ENCODE data around the gene YAP1.
A peak's percentile ranks its signal among the peaks of the same experiment; 100 is the strongest.

The YAP1 gene

DNA sequence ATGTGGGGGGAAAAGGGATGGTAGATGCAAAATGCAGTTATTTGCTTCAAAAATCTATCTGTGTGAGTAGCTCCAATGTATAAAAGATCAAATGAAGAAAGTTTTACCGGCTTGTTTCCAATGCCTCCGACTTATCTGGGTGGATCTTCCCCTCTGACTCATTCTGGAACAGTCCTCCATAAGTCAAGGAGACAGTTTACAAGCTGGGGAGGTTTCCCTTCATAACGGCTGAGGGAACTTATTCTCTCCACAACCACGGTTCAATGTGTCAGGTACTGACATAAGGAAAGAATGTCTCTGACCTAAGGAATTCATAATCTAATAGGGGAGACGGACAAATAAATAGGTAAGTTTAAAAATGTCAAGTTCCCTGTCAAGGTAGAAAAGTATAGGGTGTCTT lies 157.4 kb downstream of the YAP1 start:
- no peak overlapping the region for H3K4me3 ChIP-seq
- no peak for DNase-seq (ENCODE audit: low read depth, low spot score)
- TF ChIP-seq EZH2 (IDR thresholded peaks at IDR 0.05) = no peak
- no peak for TF ChIP-seq FOXP2 (optimal IDR thresholded peaks at IDR 0.05; ENCODE audit: control extremely low read depth, extremely low read length, insufficient read depth)
- no peak for TF ChIP-seq POLR2AphosphoS5 (IDR thresholded peaks at IDR 0.05; ENCODE audit: borderline replicate concordance, low read depth, low read length)
- no peak overlapping the region for H3K27ac ChIP-seq
- H3K9me3 ChIP-seq (ENCODE audit: low read depth, low read length) = no peaks in the 10 kb centered on the region
- H3K9ac ChIP-seq (ENCODE audit: insufficient read length) = no peak overlapping the region
- no peaks in the 10 kb centered on the region for H3K36me3 ChIP-seq (ENCODE audit: insufficient read depth, low read length)

DNA sequence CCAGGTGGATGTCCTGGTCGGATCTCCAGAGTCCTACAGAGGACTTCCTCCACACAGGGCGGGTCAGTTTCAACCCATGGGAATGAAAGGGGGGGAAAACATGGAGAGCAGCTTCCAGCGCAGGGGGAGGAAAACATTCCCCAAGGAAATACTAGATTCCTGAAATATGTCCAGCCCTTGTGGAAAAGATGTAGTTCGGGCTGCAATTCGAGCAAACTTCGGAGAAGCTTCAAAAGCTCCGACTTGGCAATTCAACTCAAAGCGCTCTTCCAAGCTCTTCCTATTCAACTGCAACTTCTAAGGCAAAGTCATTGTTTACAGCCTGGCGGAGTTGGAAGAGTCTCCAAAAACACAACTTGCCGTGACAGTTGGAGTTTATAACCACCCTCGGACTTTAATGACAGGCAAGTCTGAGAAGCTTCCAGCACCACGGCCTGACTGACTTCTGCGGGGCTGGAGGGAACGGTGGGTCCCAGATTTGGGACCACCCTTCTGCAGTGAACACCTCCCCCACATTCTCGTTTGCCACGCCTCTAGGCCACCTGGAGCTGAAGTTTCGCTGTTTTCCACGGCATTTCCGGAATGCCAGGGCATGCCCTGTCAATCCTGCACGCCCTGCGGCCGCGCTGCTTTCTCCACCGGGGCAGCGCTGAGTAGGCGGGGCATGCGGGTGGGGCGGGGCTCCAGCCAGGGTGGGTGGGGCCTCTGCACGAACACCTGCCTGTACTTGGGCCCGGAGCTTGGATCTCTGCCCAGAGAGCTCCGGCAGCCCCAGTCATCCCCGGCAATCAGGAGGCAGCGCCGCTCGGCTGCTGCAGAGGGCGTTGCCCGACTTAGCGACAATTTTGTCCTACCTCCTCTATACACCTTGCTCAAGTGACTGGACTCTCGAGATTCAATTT lies 158.1 kb downstream of the YAP1 start:
- H3K4me3 ChIP-seq = peak overlapping the region; percentile 71
- no peaks in the 10 kb centered on the region for H3K9me3 ChIP-seq (ENCODE audit: low read depth, low read length)
- H3K36me3 ChIP-seq (ENCODE audit: insufficient read depth, low read length) = no peaks in the 10 kb centered on the region
- no peak for DNase-seq (ENCODE audit: low read depth, low spot score)
- H3K9ac ChIP-seq (ENCODE audit: insufficient read length) = no peak overlapping the region
- H3K27ac ChIP-seq = no peak overlapping the region
- TF ChIP-seq POLR2AphosphoS5 (IDR thresholded peaks at IDR 0.05; ENCODE audit: borderline replicate concordance, low read depth, low read length) (no peak), FOXP2 (optimal IDR thresholded peaks at IDR 0.05; ENCODE audit: control extremely low read depth, extremely low read length, insufficient read depth) (no peak), EZH2 (IDR thresholded peaks at IDR 0.05) (no peak)

DNA sequence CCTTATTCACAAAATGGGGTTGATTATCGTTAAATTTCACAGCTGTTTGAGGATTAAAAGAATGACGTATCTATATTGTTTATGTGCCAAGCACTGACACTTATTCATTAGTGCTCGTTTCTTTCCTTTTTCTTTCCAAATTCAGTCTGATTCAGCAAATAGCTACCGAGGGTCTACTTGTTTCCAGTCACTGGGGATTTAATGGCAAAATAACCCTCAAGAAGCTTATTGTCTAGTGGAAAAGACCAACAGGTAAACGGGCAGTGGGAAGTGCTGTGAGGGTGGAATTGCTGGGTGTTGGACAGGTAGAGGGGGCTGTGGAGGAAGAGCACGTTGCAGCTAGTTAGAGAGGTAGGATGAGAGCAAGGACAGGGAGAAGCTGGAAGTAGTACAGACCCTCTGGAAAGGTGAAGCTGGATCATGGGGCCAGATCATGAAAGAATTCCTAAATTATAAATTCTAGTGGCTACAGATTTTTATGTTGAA lies 158.8 kb downstream of the YAP1 start:
- Histone ChIP-seq H3K27ac (no peak overlapping the region), H3K4me3 (peak overlapping the region; percentile 71), H3K9me3 (ENCODE audit: low read depth, low read length) (no peaks in the 10 kb centered on the region), H3K9ac (ENCODE audit: insufficient read length) (no peak overlapping the region), H3K36me3 (ENCODE audit: insufficient read depth, low read length) (no peaks in the 10 kb centered on the region)
- TF ChIP-seq EZH2 (IDR thresholded peaks at IDR 0.05) (no peak), FOXP2 (optimal IDR thresholded peaks at IDR 0.05; ENCODE audit: control extremely low read depth, extremely low read length, insufficient read depth) (no peak), POLR2AphosphoS5 (IDR thresholded peaks at IDR 0.05; ENCODE audit: borderline replicate concordance, low read depth, low read length) (no peak)
- DNase-seq (ENCODE audit: low read depth, low spot score) = no peak

DNA sequence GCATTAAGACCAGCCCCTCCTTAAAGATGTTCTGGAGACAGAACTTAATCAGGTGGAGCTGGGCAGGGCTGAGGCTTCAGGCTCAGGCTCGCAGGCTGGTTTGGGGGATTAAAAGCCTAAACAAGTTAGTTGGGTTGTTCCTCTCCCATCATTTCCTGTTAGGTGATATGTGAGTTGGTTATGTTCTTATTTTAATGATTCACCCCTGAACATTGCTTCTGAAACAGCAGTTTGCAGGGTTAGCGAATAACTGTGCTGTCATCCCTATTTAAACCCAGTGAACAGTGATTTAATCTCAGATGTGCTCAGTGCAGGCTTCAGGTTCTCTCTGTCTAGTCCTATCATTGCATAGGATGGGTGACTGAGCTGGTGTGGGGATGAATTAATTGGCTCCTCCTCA lies 159.7 kb downstream of the YAP1 start:
- Histone ChIP-seq H3K9me3 (ENCODE audit: low read depth, low read length) (no peaks in the 10 kb centered on the region), H3K27ac (no peak overlapping the region), H3K36me3 (ENCODE audit: insufficient read depth, low read length) (no peaks in the 10 kb centered on the region), H3K9ac (ENCODE audit: insufficient read length) (no peak overlapping the region), H3K4me3 (no peak overlapping the region)
- DNase-seq (ENCODE audit: low read depth, low spot score) = no peak
- TF ChIP-seq EZH2 (IDR thresholded peaks at IDR 0.05) = no peak
- TF ChIP-seq FOXP2 (optimal IDR thresholded peaks at IDR 0.05; ENCODE audit: control extremely low read depth, extremely low read length, insufficient read depth) = no peak
- TF ChIP-seq POLR2AphosphoS5 (IDR thresholded peaks at IDR 0.05; ENCODE audit: borderline replicate concordance, low read depth, low read length) = no peak

DNA sequence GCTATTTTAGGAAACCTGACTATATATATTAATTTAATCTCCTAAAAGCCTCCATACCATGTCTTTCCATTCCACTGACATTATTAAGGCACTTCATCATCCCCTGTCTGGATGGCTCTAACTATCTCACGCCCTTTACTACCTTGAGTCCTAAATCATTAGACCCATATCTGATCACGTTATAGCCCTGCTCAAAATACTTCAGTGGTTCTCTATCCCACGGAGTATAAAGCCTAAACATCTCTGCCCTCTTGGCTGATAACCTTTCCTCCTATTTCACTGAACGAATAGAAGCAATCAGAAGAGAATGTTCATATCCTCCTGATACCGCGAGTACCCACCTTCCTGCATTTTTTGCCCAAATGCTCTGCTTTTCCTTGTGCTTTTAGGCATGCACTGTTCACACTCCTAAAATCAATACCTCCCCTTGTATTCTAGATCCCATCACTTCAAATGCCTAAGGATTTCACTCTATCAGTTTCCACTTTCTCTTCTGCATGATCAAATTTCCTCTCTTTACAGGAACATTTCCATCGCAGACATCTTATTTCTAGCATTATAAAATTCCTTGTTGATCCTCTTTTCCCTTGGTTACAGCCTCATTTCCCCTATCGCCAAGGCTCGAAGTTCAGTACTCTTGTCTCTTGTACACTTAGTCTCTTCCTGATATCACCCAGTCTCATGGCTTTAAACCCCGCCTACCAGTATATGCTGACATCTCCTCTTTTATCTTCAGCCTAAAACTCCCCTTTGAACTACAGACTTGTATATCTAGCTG lies 162.0 kb downstream of the YAP1 start:
- no peaks in the 10 kb centered on the region for H3K9me3 ChIP-seq (ENCODE audit: low read depth, low read length)
- no peaks in the 10 kb centered on the region for H3K36me3 ChIP-seq (ENCODE audit: insufficient read depth, low read length)
- H3K27ac ChIP-seq = no peak overlapping the region
- H3K4me3 ChIP-seq = no peak overlapping the region
- DNase-seq (ENCODE audit: low read depth, low spot score) = no peak
- no peak overlapping the region for H3K9ac ChIP-seq (ENCODE audit: insufficient read length)
- TF ChIP-seq EZH2 (IDR thresholded peaks at IDR 0.05) = no peak
- TF ChIP-seq POLR2AphosphoS5 (IDR thresholded peaks at IDR 0.05; ENCODE audit: borderline replicate concordance, low read depth, low read length) = no peak
- no peak for TF ChIP-seq FOXP2 (optimal IDR thresholded peaks at IDR 0.05; ENCODE audit: control extremely low read depth, extremely low read length, insufficient read depth)

DNA sequence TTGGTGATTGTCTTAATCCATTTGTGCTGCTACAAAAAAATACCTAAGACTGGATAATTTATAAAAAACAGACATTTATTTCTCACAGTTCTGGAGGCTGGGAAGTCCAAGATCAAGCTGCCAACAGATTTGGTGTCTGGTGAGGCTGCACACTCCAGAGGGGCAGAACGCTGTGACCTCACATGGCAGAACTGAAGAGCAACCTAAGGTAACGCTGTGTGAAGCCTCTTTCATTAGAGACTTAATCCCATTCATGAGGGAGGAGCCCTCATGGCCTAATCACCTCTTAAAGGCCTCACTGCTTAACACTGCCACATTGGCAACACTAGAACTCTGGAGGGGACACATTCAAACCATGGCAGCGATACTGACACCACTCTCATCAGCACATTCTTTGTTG lies 164.4 kb downstream of the YAP1 start:
- TF ChIP-seq POLR2AphosphoS5 (IDR thresholded peaks at IDR 0.05; ENCODE audit: borderline replicate concordance, low read depth, low read length) (no peak), EZH2 (IDR thresholded peaks at IDR 0.05) (no peak), FOXP2 (optimal IDR thresholded peaks at IDR 0.05; ENCODE audit: control extremely low read depth, extremely low read length, insufficient read depth) (no peak)
- H3K9ac ChIP-seq (ENCODE audit: insufficient read length) = no peak overlapping the region
- DNase-seq (ENCODE audit: low read depth, low spot score) = no peak
- no peaks in the 10 kb centered on the region for H3K9me3 ChIP-seq (ENCODE audit: low read depth, low read length)
- H3K4me3 ChIP-seq = no peak overlapping the region
- no peaks in the 10 kb centered on the region for H3K36me3 ChIP-seq (ENCODE audit: insufficient read depth, low read length)
- no peak overlapping the region for H3K27ac ChIP-seq

DNA sequence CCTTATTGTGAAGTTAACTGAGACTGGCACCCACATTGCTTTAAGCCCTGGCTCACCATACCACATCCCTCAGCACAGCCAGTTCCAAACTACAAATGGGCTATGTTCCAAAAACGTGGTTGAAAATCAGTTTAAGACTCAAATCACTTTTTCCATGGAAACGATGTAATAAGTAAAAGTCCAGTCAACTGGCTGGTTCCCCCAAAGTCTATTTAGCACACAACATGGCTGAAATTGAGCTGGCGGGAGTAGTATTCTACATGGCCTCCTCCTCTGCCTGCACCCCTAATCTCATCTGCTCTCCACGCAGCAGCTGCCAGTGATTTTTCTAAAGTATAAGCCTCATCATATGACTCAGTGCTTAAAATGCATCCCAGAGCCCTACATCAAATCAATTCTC lies 166.1 kb downstream of the YAP1 start:
- TF ChIP-seq POLR2AphosphoS5 (IDR thresholded peaks at IDR 0.05; ENCODE audit: borderline replicate concordance, low read depth, low read length) (no peak), EZH2 (IDR thresholded peaks at IDR 0.05) (no peak), FOXP2 (optimal IDR thresholded peaks at IDR 0.05; ENCODE audit: control extremely low read depth, extremely low read length, insufficient read depth) (no peak)
- H3K36me3 ChIP-seq (ENCODE audit: insufficient read depth, low read length) = no peaks in the 10 kb centered on the region
- no peak for DNase-seq (ENCODE audit: low read depth, low spot score)
- no peak overlapping the region for H3K27ac ChIP-seq
- no peaks in the 10 kb centered on the region for H3K9me3 ChIP-seq (ENCODE audit: low read depth, low read length)
- H3K4me3 ChIP-seq = no peak overlapping the region
- no peak overlapping the region for H3K9ac ChIP-seq (ENCODE audit: insufficient read length)

DNA sequence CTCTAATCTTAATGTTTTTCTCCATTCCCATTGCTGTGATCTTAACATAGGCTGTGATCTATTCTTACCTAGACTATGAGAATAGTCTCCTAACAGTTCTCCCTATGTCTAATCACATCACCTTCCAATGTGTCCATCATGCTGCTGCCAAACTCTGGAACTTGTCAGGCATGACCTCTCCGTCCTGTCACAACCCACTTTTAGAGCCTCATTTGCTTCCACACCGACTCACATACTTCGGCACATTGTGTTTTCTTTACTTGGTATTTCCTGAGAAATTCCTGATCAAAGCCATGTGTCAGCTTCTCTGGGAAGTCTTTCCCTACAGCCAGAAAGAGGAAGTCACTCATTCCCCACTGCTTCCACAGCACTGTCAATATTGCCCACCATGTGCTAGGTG lies 166.5 kb downstream of the YAP1 start:
- TF ChIP-seq EZH2 (IDR thresholded peaks at IDR 0.05) = no peak
- TF ChIP-seq POLR2AphosphoS5 (IDR thresholded peaks at IDR 0.05; ENCODE audit: borderline replicate concordance, low read depth, low read length) = no peak
- TF ChIP-seq FOXP2 (optimal IDR thresholded peaks at IDR 0.05; ENCODE audit: control extremely low read depth, extremely low read length, insufficient read depth) = no peak
- Histone ChIP-seq H3K4me3 (no peak overlapping the region), H3K9me3 (ENCODE audit: low read depth, low read length) (no peaks in the 10 kb centered on the region), H3K36me3 (ENCODE audit: insufficient read depth, low read length) (no peaks in the 10 kb centered on the region), H3K27ac (no peak overlapping the region), H3K9ac (ENCODE audit: insufficient read length) (no peak overlapping the region)
- DNase-seq (ENCODE audit: low read depth, low spot score) = no peak
